ENCODE results near the gene CTRL. TPM values are rescaled to one million over a fixed set of nuclear protein-coding genes. Genes with fewer than 3 reads are reported as not detected.
A peak's percentile ranks its signal among the peaks of the same experiment; 100 is the strongest.

Gene CTRL
- total RNA-seq, 1 donor from 2014 or later = 0.96 TPM

- intact Hi-C loops (cut with DNase I) = no loop called here
- Histone ChIP-seq H3K36me3 (peaks cover 10% of the 10 kb centered on the region), H3K27ac (peak overlapping the region; percentile 96), H3K9me3 (no peaks in the 10 kb centered on the region), H3K4me1 (peaks cover 45% of the 10 kb centered on the region), H3K4me3 (peak overlapping the region; percentile 95), H3K27me3 (no peaks in the 10 kb centered on the region)
- TF ChIP-seq CTCF (IDR thresholded peaks at IDR 0.05) = no peak
- ATAC-seq = peak; percentile 48
- peak; percentile 79 for DNase-seq
Measured at GRCh38 chr16:67967958-67968399, 36.3 kb upstream of the CTRL start.

- no peaks in the 10 kb centered on the region for H3K27me3 ChIP-seq
- no peaks in the 10 kb centered on the region for H3K9me3 ChIP-seq
- peaks cover 51% of the 10 kb centered on the region for H3K4me1 ChIP-seq
- intact Hi-C loops (cut with DNase I) = no loop called here
- peak overlapping the region; percentile 96 for H3K27ac ChIP-seq
- no peak for TF ChIP-seq CTCF (IDR thresholded peaks at IDR 0.05)
- peak; percentile 2 for ATAC-seq
- no peak for DNase-seq
- H3K4me3 ChIP-seq = peak overlapping the region; percentile 95
- peaks cover 16% of the 10 kb centered on the region for H3K36me3 ChIP-seq
Measured at GRCh38 chr16:67967183-67967957, 35.7 kb upstream of the CTRL start.

GRCh38 chr16:67966549-67967182, 35.0 kb upstream of the CTRL start:
- ATAC-seq = peak; percentile 42
- peaks cover 23% of the 10 kb centered on the region for H3K36me3 ChIP-seq
- peak overlapping the region; percentile 95 for H3K4me3 ChIP-seq
- intact Hi-C loops (cut with DNase I) = no loop called here
- peak overlapping the region; percentile 96 for H3K27ac ChIP-seq
- no peak for TF ChIP-seq CTCF (IDR thresholded peaks at IDR 0.05)
- DNase-seq = no peak
- no peaks in the 10 kb centered on the region for H3K9me3 ChIP-seq
- peaks cover 58% of the 10 kb centered on the region for H3K4me1 ChIP-seq
- no peaks in the 10 kb centered on the region for H3K27me3 ChIP-seq

GRCh38 chr16:67965668-67966548, 34.2 kb upstream of the CTRL start:
- intact Hi-C loops (cut with DNase I) = no loop called here
- no peaks in the 10 kb centered on the region for H3K9me3 ChIP-seq
- DNase-seq (no peak), ATAC-seq (no peak)
- H3K27me3 ChIP-seq = no peaks in the 10 kb centered on the region
- H3K27ac ChIP-seq = peak overlapping the region; percentile 12
- peaks cover 30% of the 10 kb centered on the region for H3K36me3 ChIP-seq
- peaks cover 66% of the 10 kb centered on the region for H3K4me1 ChIP-seq
- no peak for TF ChIP-seq CTCF (IDR thresholded peaks at IDR 0.05)
- H3K4me3 ChIP-seq = peak overlapping the region; percentile 95

GRCh38 chr16:67964477-67965131, 32.9 kb upstream of the CTRL start:
- Histone ChIP-seq H3K27ac (no peak overlapping the region), H3K27me3 (no peaks in the 10 kb centered on the region), H3K4me3 (no peak overlapping the region), H3K36me3 (peaks cover 43% of the 10 kb centered on the region), H3K9me3 (no peaks in the 10 kb centered on the region), H3K4me1 (peaks cover 79% of the 10 kb centered on the region)
- DNase-seq (no peak), ATAC-seq (no peak)
- TF ChIP-seq CTCF (IDR thresholded peaks at IDR 0.05) = no peak
- intact Hi-C loops (cut with DNase I) = no loop called here
